Neuronal stem cell (in vitro differentiated cells): Measurements from ENCODE around the gene PAK5.

ENCODE experiments used
- DNase-seq: peaks from one replicate; pipeline ENCODE4 v3.0.0-alpha.2; 2013; ENCODE audit warnings: low spot score
- H2AFZ ChIP-seq: one replicate; pipeline ENCODE4 v1.6.1; 2013; ENCODE audit warnings: mild to moderate bottlenecking, low read length, inconsistent platforms
- H2AK5ac ChIP-seq: 2 replicates; pipeline ENCODE4 v1.6.1; 2013; ENCODE audit warnings: low read depth, mild to moderate bottlenecking, inconsistent platforms, low read length, moderate library complexity, mixed read lengths
- H2BK120ac ChIP-seq: 2 replicates; pipeline ENCODE4 v1.6.1; 2013; ENCODE audit warnings: low read depth, mild to moderate bottlenecking, inconsistent platforms, low read length, moderate library complexity, mixed read lengths
- H2BK12ac ChIP-seq: one replicate; pipeline ENCODE4 v1.6.1; 2013; ENCODE audit warnings: low read length, inconsistent platforms
- H2BK15ac ChIP-seq: 2 replicates; pipeline ENCODE4 v1.6.1; 2013; ENCODE audit warnings: mild to moderate bottlenecking, low read length, inconsistent platforms, mixed read lengths
- H2BK5ac ChIP-seq: one replicate; pipeline ENCODE4 v1.6.1; 2013; ENCODE audit warnings: inconsistent platforms, mild to moderate bottlenecking, low read length, moderate library complexity
- H3K14ac ChIP-seq: one replicate; pipeline ENCODE4 v1.6.1; 2013; ENCODE audit warnings: low read length, inconsistent platforms
- H3K18ac ChIP-seq: 2 replicates; pipeline ENCODE4 v1.6.1; 2013; ENCODE audit warnings: low read length, inconsistent platforms
- H3K23ac ChIP-seq: 2 replicates; pipeline ENCODE4 v1.6.1; 2013; ENCODE audit warnings: low read depth, mild to moderate bottlenecking, mixed read lengths, low read length, inconsistent platforms; ENCODE audit not compliant: poor library complexity
- H3K27ac ChIP-seq: replicated peaks from 3 replicates; pipeline ENCODE4 v1.5.1; 2013; ENCODE audit warnings: low read length, inconsistent platforms
- H3K27me3 ChIP-seq, 3 experiments: 2 replicates each; pipeline ENCODE4 v1.6.1; 2013; ENCODE audit warnings: low read length in 3 of 3, mild to moderate bottlenecking in 2 of 3, inconsistent platforms in 1 of 3, low read depth in 1 of 3, mixed read lengths in 1 of 3, moderate library complexity in 1 of 3; ENCODE audit not compliant: control insufficient read depth in 3 of 3, insufficient read depth in 3 of 3
- H3K36me3 ChIP-seq, 2 donors: replicated peaks in 1 of 2; 2 replicates each; pipeline ENCODE4 v1.6.1; 2013; ENCODE audit warnings: low read length in 2 of 2; ENCODE audit not compliant: control insufficient read depth in 2 of 2, insufficient read depth in 2 of 2
- H3K4ac ChIP-seq: 2 replicates; pipeline ENCODE4 v1.6.1; 2013; ENCODE audit warnings: inconsistent platforms, mild to moderate bottlenecking, low read length, moderate library complexity
- H3K4me1 ChIP-seq, 2 donors: 1 replicate in 1 of 2; 2 replicates in 1 of 2; pipeline ENCODE4 v1.6.1; 2013; ENCODE audit warnings: low read length in 2 of 2, low read depth in 1 of 2; ENCODE audit not compliant: control insufficient read depth in 2 of 2, insufficient read depth in 1 of 2
- H3K4me2 ChIP-seq: one replicate; pipeline ENCODE4 v1.6.1; 2013; ENCODE audit warnings: mild to moderate bottlenecking, low read length, inconsistent platforms; ENCODE audit not compliant: insufficient read depth, poor library complexity, severe bottlenecking
- H3K4me3 ChIP-seq, 2 donors: 2 replicates each; pipeline ENCODE4 v1.5.1; 2013; ENCODE audit warnings: low read length in 2 of 2, mild to moderate bottlenecking in 2 of 2, inconsistent platforms in 1 of 2, moderate library complexity in 1 of 2
- H3K79me1 ChIP-seq: one replicate; pipeline ENCODE4 v1.6.1; 2013; ENCODE audit warnings: low read depth, mild to moderate bottlenecking, inconsistent platforms, low read length, moderate library complexity
- H3K9ac ChIP-seq: one replicate; pipeline ENCODE4 v1.6.1; 2013; ENCODE audit warnings: mild to moderate bottlenecking, low read depth, low read length, inconsistent platforms; ENCODE audit not compliant: poor library complexity
- H3K9me3 ChIP-seq, 2 donors: replicated peaks in 1 of 2; 2 replicates each; pipeline versions ENCODE3 to v1.6.1; 2013; ENCODE audit warnings: low read length in 2 of 2, mild to moderate bottlenecking in 2 of 2, inconsistent platforms in 1 of 2, low read depth in 1 of 2, mixed read lengths in 1 of 2, moderate library complexity in 1 of 2; ENCODE audit not compliant: control insufficient read depth in 2 of 2, insufficient read depth in 1 of 2
- H4K8ac ChIP-seq: one replicate; pipeline ENCODE4 v1.6.1; 2013; ENCODE audit warnings: low read depth, mild to moderate bottlenecking, inconsistent platforms, low read length, moderate library complexity
- H4K91ac ChIP-seq: one replicate; pipeline ENCODE4 v1.6.1; 2013; ENCODE audit warnings: low read length, low read depth, mild to moderate bottlenecking, inconsistent platforms; ENCODE audit not compliant: poor library complexity
- WGBS, 2 donors: extraction: QIAGEN DNeasy Blood & Tissue Kit; methylation state at CpG; one replicate each; pipeline ENCODE4 v1.1.7; 2013; ENCODE audit warnings: missing lambda C conversion rate in 2 of 2, mixed read lengths in 1 of 2; ENCODE audit not compliant: insufficient read length in 2 of 2, insufficient replicate concordance in 1 of 2; ENCODE audit errors: extremely low coverage in 2 of 2; 5-methylcytosine and 5-hydroxymethylcytosine counted together

Gene PAK5

GRCh38 chr20:9839626-9840025, 750 bp upstream of the PAK5 start:
- H3K36me3 ChIP-seq, result no peaks in the 10 kb centered on the region

GRCh38 chr20:9838035-9838377, 870 bp downstream of the PAK5 start:
- H3K4me1 ChIP-seq, result peaks cover 2 to 10% of the 10 kb centered on the region in 2 donors
- H3K14ac ChIP-seq, result no peak overlapping the region
- no peaks in the 10 kb centered on the region for H3K79me1 ChIP-seq
- no peak overlapping the region for H2BK120ac ChIP-seq
- DNase-seq, result no peak
- H2BK12ac ChIP-seq, result peak overlapping the region; percentile 52
- H2AK5ac ChIP-seq, result no peak overlapping the region
- H3K4me3 ChIP-seq, result peak overlapping the region; percentile 50 to 92
- no CpG with 5 or more reads among the region's 14 CpGs for WGBS, 2 donors
- H4K8ac ChIP-seq, result no peak overlapping the region
- H2AFZ ChIP-seq, result peak overlapping the region; percentile 97
- peak overlapping the region; percentile 89 for H3K4me2 ChIP-seq
- no peak overlapping the region for H3K27ac ChIP-seq
- H3K36me3 ChIP-seq, result no peaks in the 10 kb centered on the region
- H4K91ac ChIP-seq, result no peak overlapping the region
- peaks cover 0 to 2% of the 10 kb centered on the region in 2 donors for H3K9me3 ChIP-seq
- H3K9ac ChIP-seq, result peak overlapping the region; percentile 82
- no peak overlapping the region for H3K4ac ChIP-seq
- no peak overlapping the region for H2BK15ac ChIP-seq
- peak overlapping the region; percentile 92 for H3K18ac ChIP-seq
- H3K23ac ChIP-seq, result no peak overlapping the region
- peaks cover 0 to 21% (median 0%) of the 10 kb centered on the region in 3 experiments for H3K27me3 ChIP-seq
- H2BK5ac ChIP-seq, result no peak overlapping the region

More at GRCh38 chr20:9839626-9840025, 750 bp upstream of the PAK5 start:
- no peak overlapping the region for H2BK120ac ChIP-seq
- H2AFZ ChIP-seq, result peak overlapping the region; percentile 97
- peak overlapping the region; percentile 42 for H3K4me2 ChIP-seq
- no peak overlapping the region for H2BK5ac ChIP-seq
- no peaks in the 10 kb centered on the region for H3K79me1 ChIP-seq
- no peak overlapping the region for H3K9ac ChIP-seq
- H2BK15ac ChIP-seq, result peak overlapping the region; percentile 52
- no peak overlapping the region for H3K27ac ChIP-seq
- no peak overlapping the region for H2AK5ac ChIP-seq
- H3K27me3 ChIP-seq, result peaks cover 0 to 21% (median 0%) of the 10 kb centered on the region in 3 experiments
- H3K9me3 ChIP-seq, result peaks cover 0 to 2% of the 10 kb centered on the region in 2 donors
- peak; percentile 5 for DNase-seq
- peak overlapping the region; percentile 73 for H3K18ac ChIP-seq
- H3K4ac ChIP-seq, result no peak overlapping the region
- peak overlapping the region; percentile 50 to 73 for H3K4me3 ChIP-seq
- no peak overlapping the region for H2BK12ac ChIP-seq
- H4K8ac ChIP-seq, result no peak overlapping the region
- no CpG with 5 or more reads among the region's 5 CpGs for WGBS, 2 donors
- H3K4me1 ChIP-seq, result peaks cover 2 to 10% of the 10 kb centered on the region in 2 donors
- H3K14ac ChIP-seq, result no peak overlapping the region
- H4K91ac ChIP-seq, result no peak overlapping the region
- H3K23ac ChIP-seq, result no peak overlapping the region

- Histone ChIP-seq H3K79me1 (no peaks in the 10 kb centered on the region), H3K14ac (no peak overlapping the region), H3K4ac (no peak overlapping the region), H2BK5ac (no peak overlapping the region), H2BK15ac (no peak overlapping the region), H3K4me2 (peak overlapping the region; percentile 89), H3K23ac (no peak overlapping the region), H4K8ac (no peak overlapping the region), H4K91ac (no peak overlapping the region), H3K27ac (no peak overlapping the region), H3K27me3 (peaks cover 0 to 21% (median 0%) of the 10 kb centered on the region in 3 experiments), H2AFZ (peak overlapping the region; percentile 97), H2BK120ac (no peak overlapping the region), H3K4me1 (peaks cover 2 to 10% of the 10 kb centered on the region in 2 donors), H3K9ac (no peak overlapping the region), H3K9me3 (peaks cover 0 to 2% of the 10 kb centered on the region in 2 donors), H3K4me3 (peak overlapping the region in 1 of 2 donors; percentile 92), H3K18ac (no peak overlapping the region), H2AK5ac (no peak overlapping the region), H3K36me3 (no peaks in the 10 kb centered on the region), H2BK12ac (no peak overlapping the region)
- no peak for DNase-seq
- no CpG with 5 or more reads among the region's 7 CpGs for WGBS, 2 donors
Observed at GRCh38 chr20:9837634-9838033, 1.2 kb downstream of the PAK5 start.

- H2BK12ac ChIP-seq, result no peak overlapping the region
- no peaks in the 10 kb centered on the region for H3K9me3 ChIP-seq
- H3K4ac ChIP-seq, result no peak overlapping the region
- H2AK5ac ChIP-seq, result no peak overlapping the region
- H2AFZ ChIP-seq, result no peak overlapping the region
- no peak overlapping the region for H2BK5ac ChIP-seq
- H4K8ac ChIP-seq, result no peak overlapping the region
- H3K23ac ChIP-seq, result no peak overlapping the region
- no peak overlapping the region for H2BK15ac ChIP-seq
- no peak overlapping the region for H3K4me2 ChIP-seq
- no peak for DNase-seq
- peaks cover 0 to 21% (median 0%) of the 10 kb centered on the region in 3 experiments for H3K27me3 ChIP-seq
- no peaks in the 10 kb centered on the region for H3K79me1 ChIP-seq
- no CpG with 5 or more reads among the region's 1 CpG for WGBS, 2 donors
- peaks cover 2 to 15% of the 10 kb centered on the region in 2 donors for H3K4me1 ChIP-seq
- H3K9ac ChIP-seq, result no peak overlapping the region
- no peak overlapping the region for H3K27ac ChIP-seq
- no peak overlapping the region for H3K4me3 ChIP-seq
- no peak overlapping the region for H3K14ac ChIP-seq
- H3K18ac ChIP-seq, result no peak overlapping the region
- no peak overlapping the region for H4K91ac ChIP-seq
- no peak overlapping the region for H2BK120ac ChIP-seq
- no peaks in the 10 kb centered on the region for H3K36me3 ChIP-seq
Observed at GRCh38 chr20:9835302-9835701, 3.6 kb downstream of the PAK5 start.
